ENCODE results near the gene PLXDC1.
"Not testable (repeated sequence)": the region's sequence is repeated elsewhere in the genome, so short reads cannot be mapped to it uniquely, and the experiment has no call there.

PLXDC1 gene

GRCh38 chr17:39181303-39181702 is 29.9 kb upstream of the PLXDC1 start:
- no peak for DNase-seq (ENCODE audit: low spot score)

GRCh38 chr17:39178536-39178935 is 27.1 kb upstream of the PLXDC1 start:
- DNase-seq (ENCODE audit: low spot score) = no peak

GRCh38 chr17:39177256-39177655 is 25.8 kb upstream of the PLXDC1 start:
- DNase-seq (ENCODE audit: low spot score) = no peak

- DNase-seq (ENCODE audit: low spot score) = no peak
Observed at GRCh38 chr17:39175695-39176093, 24.3 kb upstream of the PLXDC1 start.

GRCh38 chr17:39174920-39175694 is 23.7 kb upstream of the PLXDC1 start:
- DNase-seq (ENCODE audit: low spot score) = peak; percentile 82

GRCh38 chr17:39173526-39174274 is 22.3 kb upstream of the PLXDC1 start:
- no peak for DNase-seq (ENCODE audit: low spot score)

- DNase-seq (ENCODE audit: low spot score) = no peak
Observed at GRCh38 chr17:39173080-39173479, 21.6 kb upstream of the PLXDC1 start.

GRCh38 chr17:39171933-39172332 is 20.5 kb upstream of the PLXDC1 start:
- DNase-seq (ENCODE audit: low spot score) = no peak

- DNase-seq (ENCODE audit: low spot score) = no peak
Observed at GRCh38 chr17:39170558-39170957, 19.1 kb upstream of the PLXDC1 start.

GRCh38 chr17:39170109-39170508 is 18.7 kb upstream of the PLXDC1 start:
- no peak for DNase-seq (ENCODE audit: low spot score)

GRCh38 chr17:39169518-39169917 is 18.1 kb upstream of the PLXDC1 start:
- no peak for DNase-seq (ENCODE audit: low spot score)

GRCh38 chr17:39169101-39169500 is 17.7 kb upstream of the PLXDC1 start:
- no peak for DNase-seq (ENCODE audit: low spot score)

GRCh38 chr17:39168503-39168902 is 17.1 kb upstream of the PLXDC1 start:
- DNase-seq (ENCODE audit: low spot score) = not testable (repeated sequence)

GRCh38 chr17:39167476-39167875 is 16.0 kb upstream of the PLXDC1 start:
- no peak for DNase-seq (ENCODE audit: low spot score)

- DNase-seq (ENCODE audit: low spot score) = no peak
Observed at GRCh38 chr17:39166437-39167335, 15.2 kb upstream of the PLXDC1 start.

GRCh38 chr17:39165841-39166349 is 14.5 kb upstream of the PLXDC1 start, which contains the start of gene ARL5C:
Gene ARL5C, minus strand, starts transcription at chr17:39166161. Its CDS starts 401 bp downstream, at chr17:39165760.
- DNase-seq (ENCODE audit: low spot score) = no peak

GRCh38 chr17:39165178-39165840 is 13.9 kb upstream of the PLXDC1 start:
- DNase-seq (ENCODE audit: low spot score) = no peak

- peak; percentile 98 for DNase-seq (ENCODE audit: low spot score)
Observed at GRCh38 chr17:39164675-39165143, 13.3 kb upstream of the PLXDC1 start.

GRCh38 chr17:39161962-39162361 is 10.5 kb upstream of the PLXDC1 start:
- no peak for DNase-seq (ENCODE audit: low spot score)

GRCh38 chr17:39158623-39159022 is 7.2 kb upstream of the PLXDC1 start:
- DNase-seq (ENCODE audit: low spot score) = no peak

GRCh38 chr17:39156491-39156890 is 5.1 kb upstream of the PLXDC1 start:
- no peak for DNase-seq (ENCODE audit: low spot score)
